Osteocyte (in vitro differentiated cells): ENCODE results near the gene ATP6V1B1. TPM values are rescaled to one million over a fixed set of nuclear protein-coding genes. Genes with fewer than 3 reads are reported as not detected.
"Not testable (repeated sequence)": the region's sequence is repeated elsewhere in the genome, so short reads cannot be mapped to it uniquely, and the experiment has no call there.

Source experiments
- DNase-seq: peaks from one replicate; pipeline ENCODE4 v3.0.0; 2021; ENCODE audit warnings: mixed read lengths; ENCODE audit not compliant: unreplicated experiment; ENCODE audit errors: extremely low spot score
- H3K27ac Mint-ChIP-seq: one replicate; pipeline ENCODE4 v1.8.0; 2021; ENCODE audit warnings: mild to moderate bottlenecking, mixed read lengths; ENCODE audit not compliant: unreplicated experiment
- H3K27me3 Mint-ChIP-seq: one replicate; pipeline ENCODE4 v1.8.0; 2021; ENCODE audit warnings: mixed read lengths; ENCODE audit not compliant: unreplicated experiment
- H3K36me3 Mint-ChIP-seq: one replicate; pipeline ENCODE4 v1.8.0; 2021; ENCODE audit warnings: mixed read lengths; ENCODE audit not compliant: unreplicated experiment
- H3K4me1 Mint-ChIP-seq: one replicate; pipeline ENCODE4 v1.8.0; 2021; ENCODE audit warnings: mixed read lengths; ENCODE audit not compliant: unreplicated experiment
- H3K4me3 Mint-ChIP-seq: one replicate; pipeline ENCODE4 v1.8.0; 2021; ENCODE audit warnings: mild to moderate bottlenecking, moderate library complexity, mixed read lengths; ENCODE audit not compliant: unreplicated experiment
- H3K9me3 Mint-ChIP-seq: one replicate; pipeline ENCODE4 v1.8.0; 2021; ENCODE audit warnings: mixed read lengths; ENCODE audit not compliant: unreplicated experiment
- total RNA-seq: library from RNA; stranded (reverse); gene quantifications from 2 replicates; pipeline ENCODE4 v1.2.1, GENCODE V29; 2021
- TF ChIP-seq, protein P1 (sequence below): fragments of 200-600 bp; sonication (generic); IDR thresholded peaks from 2 replicates; pipeline ENCODE4 v1.5.0; 2021; ENCODE audit warnings: antibody characterized with exemption, mild to moderate bottlenecking, moderate library complexity

Gene ATP6V1B1
- total RNA-seq, 1 donor from 2014 or later: 6.3 TPM

DNA sequence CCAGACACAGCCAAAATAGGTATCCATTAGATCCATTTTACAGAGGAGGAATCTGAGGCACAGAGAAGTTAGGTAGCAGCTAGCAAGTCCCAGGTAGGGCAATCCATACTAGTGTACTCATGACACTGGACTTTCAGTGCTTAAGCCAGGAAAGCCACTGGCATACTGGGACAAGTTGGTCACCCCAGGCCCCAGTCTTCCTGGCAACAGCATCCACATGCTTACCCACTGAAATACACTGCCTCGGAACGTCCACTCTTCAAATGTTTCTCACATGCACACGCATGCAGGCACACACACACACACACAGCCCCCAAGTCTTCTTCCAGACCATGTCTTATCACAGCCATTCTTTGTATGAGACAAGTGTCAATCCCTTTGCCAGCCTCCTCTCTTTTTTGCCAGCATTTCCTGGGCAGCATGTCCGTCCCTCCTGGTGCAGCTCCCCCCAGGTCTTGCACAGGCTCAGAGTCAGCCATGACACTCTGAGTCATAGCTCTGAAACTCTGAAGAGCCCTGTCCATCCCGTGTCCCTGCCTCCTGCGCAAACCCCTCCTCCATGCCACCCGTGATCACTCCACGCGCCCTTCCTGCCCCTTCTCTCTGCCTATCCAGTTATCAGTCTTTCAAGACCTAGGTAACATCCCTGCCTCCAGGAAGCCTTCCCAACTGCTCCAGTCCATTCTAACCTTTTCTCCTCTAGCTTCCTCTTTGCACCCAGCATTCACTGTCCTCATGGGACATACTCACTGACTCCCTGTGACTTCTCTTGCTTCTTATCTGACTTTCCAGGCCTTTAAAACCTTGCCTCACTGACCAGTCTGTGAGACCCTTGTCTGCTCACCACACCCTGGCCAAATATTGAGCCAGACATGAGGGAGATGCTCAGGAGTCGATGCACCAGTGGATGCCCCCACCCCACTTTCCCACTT lies 69.8 kb downstream of the ATP6V1B1 start:
- Mint-ChIP-seq H3K36me3 (no peaks in the 10 kb centered on the region), H3K4me1 (peaks cover 9% of the 10 kb centered on the region), H3K27ac (no peak overlapping the region), H3K9me3 (no peaks in the 10 kb centered on the region), H3K27me3 (peaks cover 43% of the 10 kb centered on the region), H3K4me3 (no peak overlapping the region)
- no peak for DNase-seq
- TF ChIP-seq, protein P1, sequence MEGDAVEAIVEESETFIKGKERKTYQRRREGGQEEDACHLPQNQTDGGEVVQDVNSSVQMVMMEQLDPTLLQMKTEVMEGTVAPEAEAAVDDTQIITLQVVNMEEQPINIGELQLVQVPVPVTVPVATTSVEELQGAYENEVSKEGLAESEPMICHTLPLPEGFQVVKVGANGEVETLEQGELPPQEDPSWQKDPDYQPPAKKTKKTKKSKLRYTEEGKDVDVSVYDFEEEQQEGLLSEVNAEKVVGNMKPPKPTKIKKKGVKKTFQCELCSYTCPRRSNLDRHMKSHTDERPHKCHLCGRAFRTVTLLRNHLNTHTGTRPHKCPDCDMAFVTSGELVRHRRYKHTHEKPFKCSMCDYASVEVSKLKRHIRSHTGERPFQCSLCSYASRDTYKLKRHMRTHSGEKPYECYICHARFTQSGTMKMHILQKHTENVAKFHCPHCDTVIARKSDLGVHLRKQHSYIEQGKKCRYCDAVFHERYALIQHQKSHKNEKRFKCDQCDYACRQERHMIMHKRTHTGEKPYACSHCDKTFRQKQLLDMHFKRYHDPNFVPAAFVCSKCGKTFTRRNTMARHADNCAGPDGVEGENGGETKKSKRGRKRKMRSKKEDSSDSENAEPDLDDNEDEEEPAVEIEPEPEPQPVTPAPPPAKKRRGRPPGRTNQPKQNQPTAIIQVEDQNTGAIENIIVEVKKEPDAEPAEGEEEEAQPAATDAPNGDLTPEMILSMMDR: no peak

DNA sequence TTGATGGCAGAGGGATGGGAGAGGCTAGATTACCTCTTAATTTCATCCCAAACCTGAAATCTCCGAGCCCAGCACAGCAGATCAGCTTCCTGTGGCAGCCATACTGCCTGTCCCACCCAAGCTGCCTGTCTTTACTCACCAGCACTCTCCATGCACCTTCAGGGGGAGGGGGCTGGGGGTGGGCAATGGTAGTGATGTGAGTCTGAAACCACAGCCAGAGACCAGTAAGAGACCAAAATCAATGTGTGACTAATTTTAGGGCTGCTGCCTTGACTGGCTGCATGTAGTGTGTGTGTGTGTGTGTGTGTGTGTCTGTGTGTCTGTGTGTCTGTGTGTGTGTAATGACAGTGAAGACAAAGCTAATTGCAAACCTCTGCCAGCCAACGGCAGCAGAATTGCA lies 70.6 kb downstream of the ATP6V1B1 start:
- Mint-ChIP-seq H3K27ac (no peak overlapping the region), H3K4me1 (peaks cover 2% of the 10 kb centered on the region), H3K9me3 (no peaks in the 10 kb centered on the region), H3K36me3 (no peaks in the 10 kb centered on the region), H3K27me3 (peaks cover 47% of the 10 kb centered on the region), H3K4me3 (no peak overlapping the region)
- DNase-seq: no peak
- TF ChIP-seq, protein P1: no peak

DNA sequence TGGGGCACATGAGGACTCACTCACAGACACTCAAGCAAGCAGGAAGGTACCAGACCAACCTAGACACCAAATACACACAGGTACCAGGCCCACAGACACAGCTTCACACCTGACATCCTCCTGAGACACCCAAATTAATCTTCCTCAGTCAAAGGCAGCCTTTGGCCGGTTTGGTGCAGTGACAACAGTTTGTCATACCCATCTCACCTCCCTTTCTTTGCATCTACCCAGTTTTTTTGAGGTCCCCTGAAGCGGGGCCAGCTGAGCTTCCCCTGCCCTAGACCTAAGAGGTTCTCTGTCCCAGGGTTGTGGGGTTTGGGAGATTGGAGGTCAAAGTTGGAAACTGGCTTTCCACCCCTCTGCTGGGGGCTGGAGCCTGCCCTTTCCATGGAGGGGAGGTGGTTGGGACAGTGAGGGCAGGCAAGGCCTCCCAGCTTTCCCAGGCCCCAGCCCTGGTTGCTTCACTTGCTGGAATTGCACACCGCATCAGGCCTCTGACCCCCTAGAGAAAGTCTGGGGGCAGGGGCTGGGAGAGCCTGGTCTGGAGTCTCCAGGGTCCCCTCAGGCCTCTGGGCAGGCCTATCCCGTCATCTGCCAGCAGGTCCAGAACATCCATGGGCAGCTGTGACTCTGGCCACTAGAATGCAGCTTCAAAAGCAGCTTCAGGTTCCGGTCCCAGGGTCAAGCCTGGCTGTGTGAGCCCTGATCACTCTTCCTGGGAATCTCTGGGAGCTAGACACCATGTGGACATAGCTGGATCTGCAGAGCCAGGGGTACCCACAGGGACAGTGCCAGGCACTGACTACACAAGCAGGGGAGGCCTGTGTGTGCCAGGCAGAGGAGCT lies 71.5 kb downstream of the ATP6V1B1 start:
- H3K27ac Mint-ChIP-seq: no peak overlapping the region
- H3K9me3 Mint-ChIP-seq: no peaks in the 10 kb centered on the region
- DNase-seq: no peak
- H3K27me3 Mint-ChIP-seq: peaks cover 54% of the 10 kb centered on the region
- no peaks in the 10 kb centered on the region for H3K36me3 Mint-ChIP-seq
- H3K4me3 Mint-ChIP-seq: no peak overlapping the region
- TF ChIP-seq, protein P1: no peak
- no peaks in the 10 kb centered on the region for H3K4me1 Mint-ChIP-seq

DNA sequence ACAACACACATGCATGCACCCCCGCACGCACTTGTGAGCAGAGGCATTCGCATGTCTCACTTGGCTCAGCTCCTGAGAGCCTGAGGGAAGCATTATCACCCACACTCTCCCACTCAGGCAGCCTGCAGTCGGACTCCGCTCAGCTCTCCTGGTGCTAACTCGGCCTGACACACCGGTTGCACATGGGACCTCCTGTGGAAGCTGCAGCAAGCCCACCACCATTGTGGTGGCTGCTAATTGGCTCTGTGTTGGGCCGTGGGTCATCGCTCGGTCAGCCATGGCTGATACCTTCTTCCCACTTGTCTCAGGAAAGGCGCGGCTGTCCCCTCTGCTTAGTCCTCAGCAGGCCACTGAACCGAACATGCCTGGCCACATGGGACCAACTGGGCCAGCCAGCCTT lies 72.6 kb downstream of the ATP6V1B1 start:
- TF ChIP-seq, protein P1: no peak
- H3K36me3 Mint-ChIP-seq: no peaks in the 10 kb centered on the region
- DNase-seq: no peak
- H3K4me3 Mint-ChIP-seq: no peak overlapping the region
- no peaks in the 10 kb centered on the region for H3K9me3 Mint-ChIP-seq
- peaks cover 52% of the 10 kb centered on the region for H3K27me3 Mint-ChIP-seq
- no peaks in the 10 kb centered on the region for H3K4me1 Mint-ChIP-seq
- no peak overlapping the region for H3K27ac Mint-ChIP-seq

DNA sequence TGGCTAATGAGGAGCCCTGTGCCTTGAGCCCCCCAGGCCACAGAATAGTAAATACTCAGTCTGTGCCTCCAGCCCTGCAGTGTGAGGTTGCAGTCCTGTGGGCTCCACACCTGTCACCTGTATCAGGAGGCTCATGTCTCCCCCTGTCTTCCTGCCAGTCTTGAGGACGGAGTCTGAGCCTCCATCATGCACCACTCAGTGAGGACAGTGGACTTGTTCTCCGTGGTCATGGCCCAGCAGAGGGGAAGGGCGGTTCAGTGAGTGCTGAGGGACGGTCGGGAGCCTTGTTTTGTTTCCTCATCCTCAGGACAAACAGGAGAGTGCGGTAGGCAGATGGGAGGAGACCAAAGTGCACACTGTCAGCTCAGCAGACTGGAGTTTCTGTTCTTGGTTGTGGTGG lies 76.1 kb downstream of the ATP6V1B1 start:
- not testable (repeated sequence) for H3K9me3 Mint-ChIP-seq, H3K36me3 Mint-ChIP-seq
- peaks cover 31% of the 10 kb centered on the region for H3K27me3 Mint-ChIP-seq

More for the DNA sequence above, 76.1 kb downstream of the ATP6V1B1 start:
- not testable (repeated sequence) for H3K27ac Mint-ChIP-seq, DNase-seq, H3K4me3 Mint-ChIP-seq, H3K4me1 Mint-ChIP-seq

Other genes with a start within 250 kb of the ATP6V1B1 start
- not detected in 2 replicates for gene ADD2, start 167.7 kb upstream of the ATP6V1B1 start, total RNA-seq
- not detected in 2 replicates for gene FIGLA, start 145.3 kb upstream of the ATP6V1B1 start, total RNA-seq
- gene CLEC4F, start 115.3 kb upstream of the ATP6V1B1 start, total RNA-seq: not detected in 2 replicates
- not detected in 2 replicates for gene CD207, start 100.1 kb upstream of the ATP6V1B1 start, total RNA-seq
- gene VAX2, start 35.3 kb upstream of the ATP6V1B1 start, total RNA-seq: 5.9 and 8.3 TPM in 2 replicates
- 1.9 and 2.7 TPM in 2 replicates for gene ANKRD53, start 42.7 kb downstream of the ATP6V1B1 start, total RNA-seq
- gene TEX261, start 59.0 kb downstream of the ATP6V1B1 start, total RNA-seq: 64.7 and 71.2 TPM in 2 replicates
- gene NAGK, start 132.7 kb downstream of the ATP6V1B1 start, total RNA-seq: 157 and 161 TPM in 2 replicates
- 18.2 and 19.0 TPM in 2 replicates for gene MCEE, start 194.3 kb downstream of the ATP6V1B1 start, total RNA-seq
- gene MPHOSPH10, start 194.7 kb downstream of the ATP6V1B1 start, total RNA-seq: 36.3 and 38.6 TPM in 2 replicates